HepG2 (cell line): Measurements from ENCODE around the gene ASB8. TPM values are rescaled to one million over a fixed set of nuclear protein-coding genes. Genes with fewer than 3 reads are reported as not detected.
A peak's percentile ranks its signal among the peaks of the same experiment; 100 is the strongest.

Source experiments
- DMAP1 ChIP-seq: IDR thresholded peaks from 2 replicates; pipeline ENCODE4 v1.6.1; 2016
- E2F1 ChIP-seq: sonication (generic); formaldehyde crosslinking; IDR thresholded peaks from 2 replicates; pipeline ENCODE4 v1.5.0; 2020; ENCODE audit warnings: missing genetic modification reagents
- NR3C1 ChIP-seq: sonication (generic); formaldehyde crosslinking; IDR thresholded peaks from 2 replicates; pipeline ENCODE4 v1.4.0; 2020; ENCODE audit warnings: missing genetic modification reagents
- RFX5 ChIP-seq: IDR thresholded peaks from 2 replicates; pipeline ENCODE4 v1.6.1; 2011; ENCODE audit warnings: low read depth, low read length, improper control_type of control experiment
- RXRA ChIP-seq: sonication (generic); formaldehyde crosslinking; IDR thresholded peaks from 2 replicates; pipeline ENCODE4 v1.5.1; 2020; ENCODE audit warnings: missing genetic modification reagents
- SIN3A ChIP-seq: IDR thresholded peaks from 2 replicates; pipeline ENCODE4 v1.6.1; 2011; ENCODE audit warnings: low read depth, mild to moderate bottlenecking, control low read depth, low read length, borderline replicate concordance
- STAT6 ChIP-seq: sonication (generic); formaldehyde crosslinking; IDR thresholded peaks from 2 replicates; pipeline ENCODE4 v1.4.0; 2020; ENCODE audit warnings: missing genetic modification reagents, mild to moderate bottlenecking, borderline replicate concordance
- SYNCRIP ChIP-seq: fragments of 200-400 bp; formaldehyde crosslinking; IDR thresholded peaks from 2 replicates; pipeline ENCODE4 v1.6.1; 2018; ENCODE audit warnings: mild to moderate bottlenecking, low read depth, low read length; ENCODE audit not compliant: insufficient read depth
- UBTF ChIP-seq: sonication (generic); formaldehyde crosslinking; IDR thresholded peaks from 2 replicates; pipeline ENCODE4 v1.4.0; 2020; ENCODE audit warnings: mild to moderate bottlenecking, missing genetic modification reagents
- XRCC5 ChIP-seq: fragments of 200-400 bp; formaldehyde crosslinking; optimal IDR thresholded peaks from 2 replicates; pipeline ENCODE3; 2017; ENCODE audit warnings: mild to moderate bottlenecking, low read length
- ZHX1 ChIP-seq: sonication (generic); formaldehyde crosslinking; IDR thresholded peaks from 2 replicates; pipeline ENCODE4 v1.8.1; 2022; ENCODE audit warnings: low read depth, mild to moderate bottlenecking, missing genetic modification reagents
- ZKSCAN1 ChIP-seq: fragments of 150-350 bp; IDR thresholded peaks from 2 replicates; pipeline ENCODE4 v1.6.1; 2014; ENCODE audit warnings: low read length
- ZMYM3 ChIP-seq: sonication (generic); formaldehyde crosslinking; IDR thresholded peaks from 2 replicates; pipeline ENCODE4 v1.5.1; 2020; ENCODE audit warnings: mild to moderate bottlenecking, missing genetic modification reagents
- ZNF296 ChIP-seq: sonication (generic); formaldehyde crosslinking; conservative IDR thresholded peaks from 2 replicates; pipeline ENCODE4 v1.5.0; 2020; ENCODE audit warnings: mild to moderate bottlenecking, missing genetic modification reagents
- ZNF510 ChIP-seq: sonication (generic); formaldehyde crosslinking; IDR thresholded peaks from 2 replicates; pipeline ENCODE4 v1.4.0; 2020; ENCODE audit warnings: low read depth, mild to moderate bottlenecking, missing genetic modification reagents
- ZNF800 ChIP-seq: sonication (generic); formaldehyde crosslinking; IDR thresholded peaks from 2 replicates; pipeline ENCODE4 v1.4.0; 2020; ENCODE audit warnings: missing genetic modification reagents
- polyA plus RNA-seq, 8 experiments: library from polyadenylated mRNA; depleted of rRNA in 3 of 8; stranded (reverse) in 7 of 8; unstranded in 1 of 8; fragments of >200 nt; fragmentation: Illumina TruSeq in 4 of 8; extraction: Trizol in 4 of 8; gene quantifications; 2 replicates each; pipeline versions ENCODE4 v1.2.1 to v1.2.3, GENCODE V29; 2011 to 2016; ENCODE audit warnings: low read depth in 4 of 8, missing spikeins in 1 of 8, mixed read lengths in 1 of 8; ENCODE audit not compliant: insufficient read depth in 1 of 8
- total RNA-seq, 5 experiments: library from RNA; depleted of rRNA; stranded (reverse); fragments of >200 nt; fragmentation: Illumina TruSeq; extraction: Trizol; gene quantifications; 2 replicates each; pipeline ENCODE4 v1.2.3, GENCODE V29; 2016; ENCODE audit warnings: low read depth in 1 of 5

ASB8 gene
- total and polyA plus RNA-seq, 2 of the 13 experiments (the other 11 are each of a cell fraction or from before 2014, with no cell fraction given), result 14.0 to 15.5 TPM

- peak; percentile 53 for TF ChIP-seq UBTF (CRISPR knock-in tag)
- TF ChIP-seq E2F1 (CRISPR knock-in tag), result no peak
- TF ChIP-seq SIN3A, result no peak
- peak; percentile 80 for TF ChIP-seq DMAP1
- peak; percentile 39; the same call in 1 of the 2 replicates for TF ChIP-seq ZMYM3 (CRISPR knock-in tag)
- 0 out of 2 replicates have a peak, but pooled peaks have one; percentile 22 for TF ChIP-seq ZHX1
- TF ChIP-seq ZNF296, result no peak
- no peak for TF ChIP-seq RFX5
- TF ChIP-seq STAT6, result no peak
- no peak for TF ChIP-seq SYNCRIP
- TF ChIP-seq ZNF800 (CRISPR knock-in tag), result no peak; the same call in 1 of the 2 replicates
- no peak for TF ChIP-seq ZNF510
- peak; percentile 46 for TF ChIP-seq XRCC5
- peak; percentile 45; the same call in 1 of the 2 replicates for TF ChIP-seq RXRA (CRISPR knock-in tag)
- no peak for TF ChIP-seq NR3C1 (CRISPR knock-in tag)
- TF ChIP-seq ZKSCAN1, result no peak
Measured at GRCh38 chr12:48157018-48157888, at the start of gene ASB8 (continued).
